ENCODE results near the gene RALGAPB. TPM values are rescaled to one million over a fixed set of nuclear protein-coding genes. Genes with fewer than 3 reads are reported as not detected.

The RALGAPB gene
- total RNA-seq, 2 donors from 2014 or later = 23.1 to 24.4 TPM

- no peak for TF ChIP-seq POLR2A (IDR thresholded peaks at IDR 0.05)
- TF ChIP-seq, protein P1, sequence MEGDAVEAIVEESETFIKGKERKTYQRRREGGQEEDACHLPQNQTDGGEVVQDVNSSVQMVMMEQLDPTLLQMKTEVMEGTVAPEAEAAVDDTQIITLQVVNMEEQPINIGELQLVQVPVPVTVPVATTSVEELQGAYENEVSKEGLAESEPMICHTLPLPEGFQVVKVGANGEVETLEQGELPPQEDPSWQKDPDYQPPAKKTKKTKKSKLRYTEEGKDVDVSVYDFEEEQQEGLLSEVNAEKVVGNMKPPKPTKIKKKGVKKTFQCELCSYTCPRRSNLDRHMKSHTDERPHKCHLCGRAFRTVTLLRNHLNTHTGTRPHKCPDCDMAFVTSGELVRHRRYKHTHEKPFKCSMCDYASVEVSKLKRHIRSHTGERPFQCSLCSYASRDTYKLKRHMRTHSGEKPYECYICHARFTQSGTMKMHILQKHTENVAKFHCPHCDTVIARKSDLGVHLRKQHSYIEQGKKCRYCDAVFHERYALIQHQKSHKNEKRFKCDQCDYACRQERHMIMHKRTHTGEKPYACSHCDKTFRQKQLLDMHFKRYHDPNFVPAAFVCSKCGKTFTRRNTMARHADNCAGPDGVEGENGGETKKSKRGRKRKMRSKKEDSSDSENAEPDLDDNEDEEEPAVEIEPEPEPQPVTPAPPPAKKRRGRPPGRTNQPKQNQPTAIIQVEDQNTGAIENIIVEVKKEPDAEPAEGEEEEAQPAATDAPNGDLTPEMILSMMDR (IDR thresholded peaks at IDR 0.05) = no peak
- 97 to 100% methylated on average over 1 of the region's 1 CpG for WGBS, 2 donors
- Histone ChIP-seq H3K36me3 (replicated peaks in 1 of 2; ENCODE audit: insufficient read depth in 1 of 2, low read depth in 2 of 2) (no peaks in the 10 kb centered on the region), H3K27ac (peak overlapping the region in 3 of 4 donors; percentile 34 to 46 (median 42)), H3K4me3 (no peak overlapping the region), H3K4me1 (peaks cover 10% of the 10 kb centered on the region), H3K9me3 (no peaks in the 10 kb centered on the region), H3K27me3 (no peaks in the 10 kb centered on the region)
- no peak for ATAC-seq
- DNase-seq = no peak
- intact Hi-C loops (cut with DNase I) = no loop called here
These were observed 127.4 kb downstream of the RALGAPB start for GRCh38 chr20:38600057-38600456.

DNA sequence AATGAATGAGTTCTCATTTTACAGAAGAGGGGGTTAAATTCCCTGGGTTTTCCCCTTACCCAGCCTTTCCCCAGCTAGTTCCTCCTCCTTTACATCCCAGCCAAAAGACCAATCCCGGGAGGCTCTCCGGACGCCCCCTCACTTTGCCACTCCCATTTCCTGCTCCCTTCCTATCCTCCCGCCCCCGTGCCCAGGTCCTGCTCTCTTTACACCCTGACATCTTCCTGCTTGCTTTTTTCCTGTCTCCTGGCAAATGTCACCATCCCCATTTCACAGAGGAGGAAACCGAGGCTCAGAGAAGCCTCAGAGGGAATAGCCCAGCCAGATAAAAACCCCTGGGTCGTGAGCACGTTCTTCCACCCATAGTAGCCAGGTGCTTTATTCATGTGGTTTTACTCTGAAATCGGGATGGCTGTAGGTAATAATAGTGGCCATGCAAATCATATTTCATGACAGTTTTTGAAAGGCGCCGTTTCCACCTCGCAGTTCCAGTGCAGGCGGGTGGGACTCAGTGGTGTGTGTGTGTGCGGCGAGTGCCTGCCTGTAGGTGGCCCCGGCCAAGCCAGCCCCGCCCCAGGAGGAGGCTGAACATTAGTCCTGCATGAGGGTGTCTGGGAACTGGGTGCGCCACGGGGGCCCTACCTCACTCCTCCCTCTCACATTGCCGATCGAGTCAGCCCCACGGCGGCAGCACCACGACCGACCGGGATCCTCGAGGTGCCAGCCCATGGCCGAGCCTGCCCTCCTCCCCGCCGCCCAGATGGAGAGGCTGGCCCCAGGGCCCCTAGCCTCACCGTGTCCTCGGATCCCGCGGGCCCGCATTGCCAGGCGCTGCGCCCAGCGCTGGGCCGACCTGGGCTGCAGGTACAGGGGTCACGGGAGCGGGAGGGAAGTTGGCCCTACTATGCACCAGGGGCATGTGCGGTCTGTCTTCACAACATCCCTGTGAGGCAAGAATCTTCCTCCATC lies 128.9 kb downstream of the RALGAPB start, which contains the start of gene ARHGAP40:
TSS of gene ARHGAP40 (plus strand) at position 594 of the 969 bp plus-strand sequence.
- 19 to 20% methylated on average over 26 to 42 of the region's 42 CpGs for WGBS, 2 donors
- Histone ChIP-seq H3K27me3 (no peaks in the 10 kb centered on the region), H3K27ac (no peak within 1 kb of the TSS)

GRCh38 chr20:38602185-38602581 lies 129.5 kb downstream of the RALGAPB start:
- no peak for ATAC-seq
- H3K4me3 ChIP-seq = no peak overlapping the region
- whole genome bisulfite sequencing, 2 donors = 50 to 58% methylated on average over 4 to 5 of the region's 5 CpGs
- H3K36me3 ChIP-seq (replicated peaks in 1 of 2; ENCODE audit: insufficient read depth in 1 of 2, low read depth in 2 of 2) = no peaks in the 10 kb centered on the region
- DNase-seq = no peak
- H3K27ac ChIP-seq = no peak overlapping the region
- TF ChIP-seq, protein P1 (IDR thresholded peaks at IDR 0.05) = no peak
- TF ChIP-seq POLR2A (IDR thresholded peaks at IDR 0.05) = no peak
- intact Hi-C loops (cut with DNase I) = no loop called here
- peaks cover 10% of the 10 kb centered on the region for H3K4me1 ChIP-seq
- H3K27me3 ChIP-seq = no peaks in the 10 kb centered on the region
- no peaks in the 10 kb centered on the region for H3K9me3 ChIP-seq

More for the DNA sequence above, 128.9 kb downstream of the RALGAPB start, which contains the start of gene ARHGAP40:
- Histone ChIP-seq H3K36me3 (replicated peaks in 1 of 2; ENCODE audit: insufficient read depth in 1 of 2, low read depth in 2 of 2) (no peaks in the 10 kb centered on the region), H3K4me1 (peaks cover 10% of the 10 kb centered on the region), H3K4me3 (no peak within 1 kb of the TSS), H3K9me3 (no peaks in the 10 kb centered on the region)
- DNase-seq (peak in 1 of 4 donors; percentile 13), ATAC-seq (peak; percentile 17)
- no peak for TF ChIP-seq POLR2A (IDR thresholded peaks at IDR 0.05)
- TF ChIP-seq, protein P1 (IDR thresholded peaks at IDR 0.05) = peak in 1 of 7 experiments; percentile 8
- intact Hi-C loops (cut with DNase I) = no loop called here

DNA sequence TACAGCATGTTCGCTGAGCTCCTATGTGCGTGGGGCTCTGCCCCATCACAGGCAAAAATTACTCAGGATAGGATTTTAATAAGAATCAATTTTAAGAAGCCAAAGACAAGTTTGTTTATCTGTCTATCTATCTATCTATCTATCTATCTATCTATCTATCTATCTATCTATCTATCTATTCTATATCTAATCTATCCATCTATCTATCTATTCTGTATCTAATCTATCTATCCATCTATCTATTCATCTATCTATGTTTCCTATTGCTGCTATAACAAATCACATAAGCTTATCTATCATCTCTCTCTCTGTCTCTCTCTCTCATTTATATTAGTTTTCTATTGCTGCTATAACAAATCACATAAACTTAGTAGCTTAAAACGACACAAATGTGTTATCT lies 130.6 kb downstream of the RALGAPB start:
- Histone ChIP-seq H3K4me1 (peaks cover 10% of the 10 kb centered on the region), H3K36me3 (replicated peaks in 1 of 2; ENCODE audit: insufficient read depth in 1 of 2, low read depth in 2 of 2) (no peaks in the 10 kb centered on the region), H3K27me3 (no peaks in the 10 kb centered on the region), H3K9me3 (no peaks in the 10 kb centered on the region), H3K4me3 (no peak overlapping the region), H3K27ac (no peak overlapping the region)
- no peak for ATAC-seq
- DNase-seq = no peak
- 77 to 79% methylated on average over 3 of the region's 3 CpGs for WGBS, 2 donors
- TF ChIP-seq, protein P1 (IDR thresholded peaks at IDR 0.05) = no peak
- TF ChIP-seq POLR2A (IDR thresholded peaks at IDR 0.05) = no peak
- intact Hi-C loops (cut with DNase I) = no loop called here

Measured in body of pancreas (tissue), 4 donors.